OCI-LY1 (cell line): ENCODE results near the gene CMIP.

Experiments
- H2AFZ ChIP-seq: fragments of 200-600 bp; sonication (generic), shearing (Covaris generic); 2 replicates; pipeline ENCODE4 v1.6.0; 2014; ENCODE audit warnings: antibody characterized with exemption, mild to moderate bottlenecking, low read length
- H3F3A ChIP-seq: fragments of 200-600 bp; sonication (generic), shearing (Covaris generic); 2 replicates; pipeline ENCODE4 v1.6.0; 2014; ENCODE audit warnings: mild to moderate bottlenecking, antibody characterized with exemption, low read length, moderate library complexity; ENCODE audit not compliant: insufficient read depth
- H3K27ac ChIP-seq: fragments of 200-600 bp; sonication (generic); 2 replicates; pipeline ENCODE4 v1.5.1; 2014; ENCODE audit warnings: low read length, mixed run types, mild to moderate bottlenecking, low read depth; ENCODE audit not compliant: poor library complexity, severe bottlenecking
- H3K27me3 ChIP-seq: fragments of 200-600 bp; sonication (generic); 2 replicates; pipeline ENCODE4 v1.6.0; 2014; ENCODE audit warnings: antibody characterized with exemption, mild to moderate bottlenecking, low read length, moderate library complexity; ENCODE audit not compliant: insufficient read depth
- H3K36me3 ChIP-seq: fragments of 200-600 bp; sonication (generic); 2 replicates; pipeline ENCODE4 v1.6.1; 2014; ENCODE audit warnings: mild to moderate bottlenecking, antibody characterized with exemption, low read length, moderate library complexity, mixed read lengths; ENCODE audit not compliant: insufficient read depth
- H3K4me1 ChIP-seq: fragments of 200-600 bp; sonication (generic); 2 replicates; pipeline ENCODE4 v1.5.1; 2014; ENCODE audit warnings: mild to moderate bottlenecking, low read length, moderate library complexity; ENCODE audit not compliant: insufficient read depth, severe bottlenecking
- H3K4me2 ChIP-seq: fragments of 200-600 bp; sonication (generic), shearing (Covaris generic); 2 replicates; pipeline ENCODE4 v1.6.1; 2014; ENCODE audit warnings: low read length
- H3K4me3 ChIP-seq: fragments of 200-600 bp; sonication (generic); 2 replicates; pipeline ENCODE4 v1.5.1; 2014; ENCODE audit warnings: low read length, low read depth, mild to moderate bottlenecking, mixed read lengths; ENCODE audit not compliant: poor library complexity, severe bottlenecking
- H3K79me2 ChIP-seq: fragments of 200-600 bp; shearing (Covaris generic); 2 replicates; pipeline ENCODE4 v1.6.1; 2016; ENCODE audit warnings: mixed run types, low read length, mixed read lengths; ENCODE audit not compliant: insufficient read depth
- H3K9ac ChIP-seq: fragments of 200-600 bp; sonication (generic), shearing (Covaris generic); 2 replicates; pipeline ENCODE4 v1.6.1; 2014; ENCODE audit warnings: mild to moderate bottlenecking, low read length, mixed read lengths
- H3K9me2 ChIP-seq: fragments of 200-600 bp; sonication (generic), shearing (Covaris generic); 2 replicates; pipeline ENCODE4 v1.6.1; 2014; ENCODE audit warnings: low read depth, mild to moderate bottlenecking, low read length, mixed read lengths
- H3K9me3 ChIP-seq: fragments of 200-600 bp; shearing (Covaris generic); 2 replicates; pipeline ENCODE4 v1.6.1; 2014; ENCODE audit warnings: low read length, mixed read lengths
- H4K20me1 ChIP-seq: fragments of 200-600 bp; sonication (generic), shearing (Covaris generic); 2 replicates; pipeline ENCODE4 v1.6.0; 2016; ENCODE audit warnings: mild to moderate bottlenecking, low read length; ENCODE audit not compliant: insufficient read depth
- EZH2 ChIP-seq: fragments of 200-600 bp; sonication (generic), shearing (Covaris generic); IDR thresholded peaks from 2 replicates; pipeline ENCODE4 v1.8.0; 2017; ENCODE audit warnings: borderline replicate concordance, mixed run types, mild to moderate bottlenecking, antibody characterized with exemption, low read length, moderate library complexity, mixed read lengths
- TF ChIP-seq, protein P1 (sequence below): fragments of 200-600 bp; sonication (generic), shearing (Covaris generic); IDR thresholded peaks from 2 replicates; pipeline ENCODE4 v1.5.1; 2017; ENCODE audit warnings: mild to moderate bottlenecking, antibody characterized with exemption, low read length, moderate library complexity, mixed read lengths

Gene CMIP

DNA sequence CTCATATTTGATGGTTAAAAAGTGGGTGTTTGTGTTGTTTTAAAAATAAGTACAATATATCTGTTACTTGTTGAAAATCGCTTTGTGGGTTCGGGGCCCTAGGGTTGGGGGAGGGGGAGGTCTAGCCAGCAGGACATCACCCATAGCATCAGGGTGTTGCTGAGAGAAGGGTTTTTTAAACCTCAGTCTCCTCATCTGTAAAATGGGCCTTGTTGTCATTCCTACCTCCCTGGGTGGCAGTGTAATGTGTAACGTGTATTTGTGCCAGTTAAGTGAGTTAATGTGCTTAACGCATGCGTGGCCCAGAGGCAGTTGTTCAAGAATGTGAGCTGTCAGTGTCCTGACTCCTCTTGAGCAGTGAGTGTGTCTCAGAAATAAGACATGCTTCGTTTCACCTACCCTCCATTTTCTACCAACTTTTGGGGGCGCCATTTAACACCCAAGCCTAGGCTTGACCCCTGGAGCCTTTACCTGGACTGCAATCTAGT lies 129.0 kb downstream of the CMIP start:
- H3K36me3 ChIP-seq = peaks cover 5% of the 10 kb centered on the region; the same call in 1 of the 2 replicates
- no peaks in the 10 kb centered on the region for H3K9me2 ChIP-seq
- no peaks in the 10 kb centered on the region for H3K27me3 ChIP-seq
- H3K4me3 ChIP-seq = no peak overlapping the region
- H3K9me3 ChIP-seq = no peaks in the 10 kb centered on the region
- peaks cover 18% of the 10 kb centered on the region for H3K4me1 ChIP-seq
- H3K79me2 ChIP-seq = peaks cover 5% of the 10 kb centered on the region
- no peaks in the 10 kb centered on the region for H4K20me1 ChIP-seq
- H2AFZ ChIP-seq = no peak overlapping the region
- no peak overlapping the region for H3K27ac ChIP-seq
- H3K4me2 ChIP-seq = no peak overlapping the region
- H3K9ac ChIP-seq = no peak overlapping the region
- H3F3A ChIP-seq = no peaks in the 10 kb centered on the region
- TF ChIP-seq EZH2 = no peak
- TF ChIP-seq, protein P1, sequence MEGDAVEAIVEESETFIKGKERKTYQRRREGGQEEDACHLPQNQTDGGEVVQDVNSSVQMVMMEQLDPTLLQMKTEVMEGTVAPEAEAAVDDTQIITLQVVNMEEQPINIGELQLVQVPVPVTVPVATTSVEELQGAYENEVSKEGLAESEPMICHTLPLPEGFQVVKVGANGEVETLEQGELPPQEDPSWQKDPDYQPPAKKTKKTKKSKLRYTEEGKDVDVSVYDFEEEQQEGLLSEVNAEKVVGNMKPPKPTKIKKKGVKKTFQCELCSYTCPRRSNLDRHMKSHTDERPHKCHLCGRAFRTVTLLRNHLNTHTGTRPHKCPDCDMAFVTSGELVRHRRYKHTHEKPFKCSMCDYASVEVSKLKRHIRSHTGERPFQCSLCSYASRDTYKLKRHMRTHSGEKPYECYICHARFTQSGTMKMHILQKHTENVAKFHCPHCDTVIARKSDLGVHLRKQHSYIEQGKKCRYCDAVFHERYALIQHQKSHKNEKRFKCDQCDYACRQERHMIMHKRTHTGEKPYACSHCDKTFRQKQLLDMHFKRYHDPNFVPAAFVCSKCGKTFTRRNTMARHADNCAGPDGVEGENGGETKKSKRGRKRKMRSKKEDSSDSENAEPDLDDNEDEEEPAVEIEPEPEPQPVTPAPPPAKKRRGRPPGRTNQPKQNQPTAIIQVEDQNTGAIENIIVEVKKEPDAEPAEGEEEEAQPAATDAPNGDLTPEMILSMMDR = no peak

DNA sequence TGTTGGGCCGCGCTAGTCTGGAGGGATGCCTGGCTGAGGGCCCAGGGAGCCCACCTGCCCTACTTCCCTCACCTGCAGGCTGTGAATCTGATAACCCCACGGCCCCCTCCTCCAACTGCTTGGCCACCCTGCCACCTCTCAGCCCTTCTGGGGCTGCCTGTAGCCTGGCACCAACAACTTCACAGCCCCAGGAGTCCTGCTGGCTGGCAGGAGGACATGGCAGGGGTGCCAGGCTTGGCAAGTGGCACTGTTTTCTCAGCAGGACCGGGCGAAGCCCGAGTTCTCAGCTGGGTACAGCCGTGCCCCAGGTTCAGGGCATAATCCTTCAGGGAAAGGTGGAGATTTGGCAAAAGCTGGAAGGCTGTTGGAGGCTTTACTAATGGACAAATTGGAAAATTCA lies 129.6 kb downstream of the CMIP start:
- H3K9me2 ChIP-seq = no peaks in the 10 kb centered on the region
- H3K79me2 ChIP-seq = peaks cover 5% of the 10 kb centered on the region
- no peaks in the 10 kb centered on the region for H4K20me1 ChIP-seq

DNA sequence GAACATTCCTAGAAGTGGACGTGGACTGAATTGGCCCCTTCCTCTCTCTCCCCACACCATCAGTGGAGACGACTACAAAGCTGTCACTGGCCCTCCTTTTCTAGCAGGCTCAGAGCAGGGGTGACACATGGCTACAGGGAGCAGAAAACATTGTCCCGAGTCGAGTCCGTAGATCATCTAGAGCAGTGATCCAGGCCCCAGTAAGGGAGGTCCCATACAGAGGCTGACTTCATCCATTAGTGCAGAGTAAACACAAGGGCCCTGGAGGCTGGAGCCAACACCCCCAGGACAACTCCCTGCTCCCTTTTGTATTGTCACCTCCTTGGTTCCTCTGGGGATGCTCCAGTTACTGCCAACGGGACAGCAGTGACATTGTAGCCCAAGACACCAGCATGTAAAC lies 130.7 kb downstream of the CMIP start:
- H3K4me1 ChIP-seq = peaks cover under 1% of the 10 kb centered on the region
- H2AFZ ChIP-seq = no peak overlapping the region
- H3K4me2 ChIP-seq = no peak overlapping the region
- H3F3A ChIP-seq = no peaks in the 10 kb centered on the region
- TF ChIP-seq EZH2 = no peak
- TF ChIP-seq, protein P1 = no peak
- no peaks in the 10 kb centered on the region for H3K9me2 ChIP-seq
- H3K4me3 ChIP-seq = no peak overlapping the region
- H3K9me3 ChIP-seq = no peaks in the 10 kb centered on the region
- H3K27ac ChIP-seq = no peak overlapping the region
- H3K36me3 ChIP-seq = peaks cover 5% of the 10 kb centered on the region; the same call in 1 of the 2 replicates
- H3K79me2 ChIP-seq = no peaks in the 10 kb centered on the region; the same call in 1 of the 2 replicates
- no peaks in the 10 kb centered on the region for H4K20me1 ChIP-seq
- H3K27me3 ChIP-seq = no peaks in the 10 kb centered on the region
- H3K9ac ChIP-seq = no peak overlapping the region

More for the DNA sequence above, 129.6 kb downstream of the CMIP start:
- Histone ChIP-seq H3K27me3 (no peaks in the 10 kb centered on the region), H3K27ac (no peak overlapping the region), H3F3A (no peaks in the 10 kb centered on the region), H3K4me2 (no peak overlapping the region), H3K9ac (no peak overlapping the region), H3K36me3 (peaks cover 5% of the 10 kb centered on the region; the same call in 1 of the 2 replicates), H3K9me3 (no peaks in the 10 kb centered on the region), H3K4me1 (peaks cover 12% of the 10 kb centered on the region), H3K4me3 (no peak overlapping the region), H2AFZ (no peak overlapping the region)
- TF ChIP-seq, protein P1 = no peak
- TF ChIP-seq EZH2 = no peak
